Gastrocnemius medialis (tissue), 4 donors: ENCODE results near the gene RASSF4. TPM values are rescaled to one million over a fixed set of nuclear protein-coding genes. Genes with fewer than 3 reads are reported as not detected.
A peak's percentile ranks its signal among the peaks of the same experiment; 100 is the strongest.

Source experiments
- ATAC-seq, 2 donors: fragments of 150-250 bp; one replicate each; pipeline ENCODE4 v1.9.1; 2016
- DNase-seq, 2 donors: peaks; one replicate each; pipeline ENCODE4 v3.0.0-alpha.2; 2019
- H3K27ac ChIP-seq, 4 donors: fragments of 200-600 bp; sonication (generic); 1 replicate in 1 of 4; 2 replicates in 3 of 4; pipeline ENCODE4 v1.5.1; 2016 to 2018; ENCODE audit warnings: mild to moderate bottlenecking in 2 of 4, moderate library complexity in 1 of 4
- H3K27me3 ChIP-seq, 3 donors: fragments of 200-600 bp; sonication (generic) in 2 of 3; 1 replicate in 1 of 3; 2 replicates in 2 of 3; pipeline versions ENCODE4 v1.5.1 to v1.6.0; 2016 to 2019; ENCODE audit warnings: mild to moderate bottlenecking in 1 of 3, moderate library complexity in 1 of 3
- H3K36me3 ChIP-seq, 2 donors: fragments of 200-600 bp; sonication (generic) in 1 of 2; one replicate each; pipeline ENCODE4 v1.5.1; 2017 to 2018
- H3K4me1 ChIP-seq, 2 donors: fragments of 200-600 bp; sonication (generic) in 1 of 2; one replicate each; pipeline ENCODE4 v1.5.1; 2016 to 2017; ENCODE audit warnings: mild to moderate bottlenecking in 2 of 2
- H3K4me3 ChIP-seq, 4 donors: fragments of 200-600 bp; sonication (generic) in 3 of 4; 1 replicate in 1 of 4; 2 replicates in 3 of 4; pipeline ENCODE4 v1.5.1; 2016 to 2019; ENCODE audit warnings: mild to moderate bottlenecking in 2 of 4
- H3K9me3 ChIP-seq, 3 donors: fragments of 200-600 bp; sonication (generic) in 2 of 3; 1 replicate in 1 of 3; 2 replicates in 2 of 3; pipeline ENCODE4 v1.5.1; 2016 to 2019
- POLR2A ChIP-seq, 2 donors: fragments of 450-650 bp; IDR thresholded peaks; one replicate each; pipeline ENCODE4 v1.6.1; 2017; ENCODE audit warnings: antibody characterized with exemption in 2 of 2, mild to moderate bottlenecking in 2 of 2, moderate library complexity in 2 of 2
- in situ Hi-C, 4 donors: fragments of 200-750 bp; cut with MboI; loops; one replicate each; pipeline versions ENCODE4 v1.15.0 to v1.8.0; 2017; ENCODE audit warnings: low sequenced_read_pairs in 4 of 4
- intact Hi-C: fragments of 100-400 bp; cut with DNase I; formaldehyde crosslinking; loops from one replicate; pipeline ENCODE4 v1.15.1; 2023; ENCODE audit warnings: low total_unique reads
- total RNA-seq, 4 donors: library from RNA; depleted of rRNA; stranded (reverse); fragments of >200 nt; gene quantifications; one replicate each; pipeline versions ENCODE4 v1.1.0 to v1.2.3, GENCODE V29; 2016
- TF ChIP-seq, protein P1 (sequence below), 5 experiments: fragments of 450-650 bp in 3 of 5; fragments of 200-600 bp in 2 of 5; sonication (generic) in 2 of 5; IDR thresholded peaks in 4 of 5; conservative IDR thresholded peaks in 1 of 5; 1 replicate in 4 of 5; 2 replicates in 1 of 5; pipeline ENCODE4 v1.5.1; 2016 to 2019; ENCODE audit warnings: antibody characterized with exemption in 5 of 5, mild to moderate bottlenecking in 3 of 5, moderate library complexity in 3 of 5

RASSF4 gene
- total RNA-seq, 4 donors from 2014 or later = 9.4 to 39.7 (median 24.0) TPM

GRCh38 chr10:44933451-44934321, 25.9 kb upstream of the RASSF4 start:
- ATAC-seq (no peak), DNase-seq (no peak)
- TF ChIP-seq, protein P1, sequence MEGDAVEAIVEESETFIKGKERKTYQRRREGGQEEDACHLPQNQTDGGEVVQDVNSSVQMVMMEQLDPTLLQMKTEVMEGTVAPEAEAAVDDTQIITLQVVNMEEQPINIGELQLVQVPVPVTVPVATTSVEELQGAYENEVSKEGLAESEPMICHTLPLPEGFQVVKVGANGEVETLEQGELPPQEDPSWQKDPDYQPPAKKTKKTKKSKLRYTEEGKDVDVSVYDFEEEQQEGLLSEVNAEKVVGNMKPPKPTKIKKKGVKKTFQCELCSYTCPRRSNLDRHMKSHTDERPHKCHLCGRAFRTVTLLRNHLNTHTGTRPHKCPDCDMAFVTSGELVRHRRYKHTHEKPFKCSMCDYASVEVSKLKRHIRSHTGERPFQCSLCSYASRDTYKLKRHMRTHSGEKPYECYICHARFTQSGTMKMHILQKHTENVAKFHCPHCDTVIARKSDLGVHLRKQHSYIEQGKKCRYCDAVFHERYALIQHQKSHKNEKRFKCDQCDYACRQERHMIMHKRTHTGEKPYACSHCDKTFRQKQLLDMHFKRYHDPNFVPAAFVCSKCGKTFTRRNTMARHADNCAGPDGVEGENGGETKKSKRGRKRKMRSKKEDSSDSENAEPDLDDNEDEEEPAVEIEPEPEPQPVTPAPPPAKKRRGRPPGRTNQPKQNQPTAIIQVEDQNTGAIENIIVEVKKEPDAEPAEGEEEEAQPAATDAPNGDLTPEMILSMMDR (IDR thresholded peaks at IDR 0.05 in 4 of 5, conservative IDR thresholded peaks at IDR 0.05 in 1 of 5) = no peak
- TF ChIP-seq POLR2A (IDR thresholded peaks at IDR 0.05) = no peak
- H3K4me1 ChIP-seq = peaks cover 16 to 19% of the 10 kb centered on the region in 2 donors
- H3K36me3 ChIP-seq = no peaks in the 10 kb centered on the region
- H3K27ac ChIP-seq = no peak overlapping the region
- intact Hi-C loops = loop anchor here (2.0 kb wide), 1 partner anchor 31 kb away; no protein-coding TSS in a partner anchor
- no peaks in the 10 kb centered on the region for H3K27me3 ChIP-seq
- in situ Hi-C loops = loop anchor here in 2 of 4 donors (5.0 kb wide), 2 partner anchors 39 to 44 kb away; partner anchors contain the start of gene DEPP1 (in 1 of the 2)
- H3K9me3 ChIP-seq = no peaks in the 10 kb centered on the region
- no peak overlapping the region for H3K4me3 ChIP-seq

GRCh38 chr10:44934416-44935200, 25.0 kb upstream of the RASSF4 start:
- in situ Hi-C loops (loop anchor here in 2 of 4 donors (5.0 kb wide), 2 partner anchors 38 to 43 kb away; partner anchors contain the start of gene DEPP1 (in 1 of the 2)), intact Hi-C loops (no loop called here)
- peaks cover 16 to 19% of the 10 kb centered on the region in 2 donors for H3K4me1 ChIP-seq

GRCh38 chr10:44935201-44935965, 24.2 kb upstream of the RASSF4 start:
- Histone ChIP-seq H3K36me3 (no peaks in the 10 kb centered on the region), H3K27me3 (no peaks in the 10 kb centered on the region), H3K9me3 (no peaks in the 10 kb centered on the region), H3K4me3 (no peak overlapping the region), H3K4me1 (peaks cover 16 to 19% of the 10 kb centered on the region in 2 donors), H3K27ac (peak overlapping the region in 2 of 4 donors; percentile 45 to 58)
- peak; percentile 37 to 45 for ATAC-seq
- intact Hi-C loops = no loop called here
- in situ Hi-C loops = no loop called here
- TF ChIP-seq, protein P1 (IDR thresholded peaks at IDR 0.05 in 4 of 5, conservative IDR thresholded peaks at IDR 0.05 in 1 of 5) = no peak
- TF ChIP-seq POLR2A (IDR thresholded peaks at IDR 0.05) = no peak
- peak in 1 of 2 donors; percentile 57 for DNase-seq

More at GRCh38 chr10:44934416-44935200, 25.0 kb upstream of the RASSF4 start:
- Histone ChIP-seq H3K4me3 (no peak overlapping the region), H3K27me3 (no peaks in the 10 kb centered on the region), H3K9me3 (no peaks in the 10 kb centered on the region), H3K27ac (peak overlapping the region in 2 of 4 donors; percentile 45 to 58), H3K36me3 (no peaks in the 10 kb centered on the region)
- TF ChIP-seq POLR2A (IDR thresholded peaks at IDR 0.05) = no peak
- TF ChIP-seq, protein P1 (IDR thresholded peaks at IDR 0.05 in 4 of 5, conservative IDR thresholded peaks at IDR 0.05 in 1 of 5) = no peak
- DNase-seq (no peak), ATAC-seq (no peak)

GRCh38 chr10:44935966-44936295, 23.7 kb upstream of the RASSF4 start:
- Histone ChIP-seq H3K4me1 (peaks cover 16 to 19% of the 10 kb centered on the region in 2 donors), H3K27ac (peak overlapping the region in 2 of 4 donors; percentile 45 to 58), H3K36me3 (no peaks in the 10 kb centered on the region), H3K9me3 (no peaks in the 10 kb centered on the region), H3K27me3 (no peaks in the 10 kb centered on the region), H3K4me3 (no peak overlapping the region)
- in situ Hi-C loops = no loop called here
- ATAC-seq (no peak), DNase-seq (no peak)
- intact Hi-C loops = no loop called here
- TF ChIP-seq POLR2A (IDR thresholded peaks at IDR 0.05) = no peak
- TF ChIP-seq, protein P1 (IDR thresholded peaks at IDR 0.05 in 4 of 5, conservative IDR thresholded peaks at IDR 0.05 in 1 of 5) = no peak
